GM12878 (cell line): ENCODE data around the gene RNF166. TPM values are rescaled to one million over a fixed set of nuclear protein-coding genes. Genes with fewer than 3 reads are reported as not detected.

Source experiments
- ATAC-seq: fragments of 200-7000 bp; cut with Tn5 transposase; 3 replicates; pipeline ENCODE4 v1.9.1; 2020; ENCODE audit warnings: mild to moderate bottlenecking, moderate library complexity
- BruUV-seq: library from RNA; stranded (reverse); fragments of 400-500 nt; replicated peaks from 2 replicates; lab custom pipeline; 2021; lab: Mats Ljungman, UMichigan
- CTCF ChIA-PET: fragments of 300-600 bp; sonication (Branson Sonifier 250); formaldehyde crosslinking; extraction: SDS; loops from one replicate; lab custom pipeline; 2021; ENCODE audit warnings: inconsistent platforms; lab: Yijun Ruan, JAX
- POLR2A ChIA-PET: fragments of 350-600 bp; formaldehyde crosslinking; extraction: SDS; loops from one replicate; lab custom pipeline; 2021; ENCODE audit warnings: inconsistent platforms; lab: Charles Lee
- RAD21 ChIA-PET: fragments of 300-600 bp; sonication (Branson Sonifier 250); formaldehyde crosslinking; loops from one replicate; lab custom pipeline; 2023; ENCODE audit warnings: antibody characterized with exemption; ENCODE audit not compliant: unreplicated experiment; lab: Charles Lee
- SMC1A ChIA-PET: fragments of 300-600 bp; sonication (Branson Sonifier 250); formaldehyde crosslinking; loops from one replicate; lab custom pipeline; 2023; ENCODE audit not compliant: unreplicated experiment, uncharacterized antibody; lab: Charles Lee
- DNase-seq: peaks from one replicate; pipeline ENCODE4 v3.0.0-alpha.2; 2011; ENCODE audit warnings: low read depth, low spot score
- FAIRE-seq: peaks from 3 replicates; lab custom pipeline; 2011; peaks lifted over from hg19 to GRCh38; lab: Jason Lieb, UNC
- H2AFZ ChIP-seq: 2 replicates; pipeline ENCODE4 v1.6.0; 2011; ENCODE audit warnings: low read depth, low read length, control low read depth; ENCODE audit not compliant: control insufficient read depth
- H3K27ac ChIP-seq: 2 replicates; pipeline ENCODE4 v1.5.1; 2011; ENCODE audit warnings: control low read depth; ENCODE audit not compliant: control insufficient read depth, insufficient read depth
- H3K27me3 ChIP-seq, 2 experiments: replicated peaks in 1 of 2; 2 replicates each; pipeline versions ENCODE4 v1.6.0 to v1.6.1; 2011; ENCODE audit warnings: low read length in 1 of 2; ENCODE audit not compliant: control insufficient read depth in 2 of 2, insufficient read depth in 2 of 2
- H3K36me3 ChIP-seq, 2 experiments: 2 replicates each; pipeline ENCODE4 v1.5.1; 2011; ENCODE audit warnings: low read length in 1 of 2; ENCODE audit not compliant: control insufficient read depth in 2 of 2, insufficient read depth in 2 of 2
- H3K4me1 ChIP-seq: 2 replicates; pipeline ENCODE4 v1.6.1; 2011; ENCODE audit warnings: mild to moderate bottlenecking, low read length, moderate library complexity, mixed read lengths; ENCODE audit not compliant: control insufficient read depth, insufficient read depth
- H3K4me2 ChIP-seq: 2 replicates; pipeline ENCODE4 v1.6.0; 2011; ENCODE audit warnings: control low read depth; ENCODE audit not compliant: control insufficient read depth, insufficient read depth
- H3K4me3 ChIP-seq: fragments of 200-600 bp; sonication (generic); 2 replicates; pipeline ENCODE4 v1.5.1; 2016
- H3K79me2 ChIP-seq: 2 replicates; pipeline ENCODE4 v1.6.0; 2011; ENCODE audit warnings: low read length; ENCODE audit not compliant: control insufficient read depth, insufficient read depth
- H3K9ac ChIP-seq: 2 replicates; pipeline ENCODE4 v1.8.0; 2011; ENCODE audit warnings: low read length, control low read depth, mixed read lengths; ENCODE audit not compliant: control insufficient read depth, insufficient read depth
- H3K9me3 ChIP-seq: replicated peaks from 3 replicates; pipeline ENCODE4 v1.5.1; 2011; ENCODE audit warnings: mild to moderate bottlenecking, low read length; ENCODE audit not compliant: control insufficient read depth, insufficient read depth
- H4K20me1 ChIP-seq: 2 replicates; pipeline ENCODE4 v1.6.0; 2011; ENCODE audit not compliant: control insufficient read depth, insufficient read depth
- BHLHE40 ChIP-seq, 2 experiments: fragments of 450-650 bp in 1 of 2; IDR thresholded peaks; 2 replicates each; pipeline ENCODE4 v1.6.1; 2011 to 2017; ENCODE audit warnings: low read depth in 2 of 2, borderline replicate concordance in 1 of 2, improper control_type of control experiment in 1 of 2, low read length in 1 of 2, mild to moderate bottlenecking in 1 of 2
- CTCF ChIP-seq, 3 experiments: IDR thresholded peaks in 2 of 3; conservative IDR thresholded peaks in 1 of 3; 2 replicates each; pipeline ENCODE4 v1.5.1; 2011; ENCODE audit warnings: low read depth in 3 of 3, low read length in 3 of 3, mild to moderate bottlenecking in 3 of 3, control low read depth in 2 of 3, moderate library complexity in 2 of 3, inconsistent platforms in 1 of 3, mixed read lengths in 1 of 3; ENCODE audit not compliant: control insufficient read depth in 2 of 3, insufficient read depth in 1 of 3; ENCODE audit errors: extremely low read depth in 1 of 3
- DPF2 ChIP-seq: fragments of 450-650 bp; IDR thresholded peaks from 2 replicates; pipeline ENCODE4 v1.6.1; 2017; ENCODE audit warnings: mild to moderate bottlenecking
- HDGF ChIP-seq: fragments of 450-650 bp; IDR thresholded peaks from 2 replicates; pipeline ENCODE4 v1.6.1; 2016; ENCODE audit warnings: antibody characterized with exemption
- IKZF2 ChIP-seq, 2 experiments: fragments of 450-650 bp; IDR thresholded peaks; 2 replicates each; pipeline ENCODE4 v1.6.1; 2017; ENCODE audit warnings: mild to moderate bottlenecking in 2 of 2, moderate library complexity in 2 of 2
- IRF4 ChIP-seq: IDR thresholded peaks from 2 replicates; pipeline ENCODE4 v1.6.1; 2011; ENCODE audit warnings: low read depth, low read length
- KDM1A ChIP-seq: fragments of 200-600 bp; sonication (generic); IDR thresholded peaks from 2 replicates; pipeline ENCODE4 v1.6.1; 2016; ENCODE audit warnings: borderline replicate concordance
- MAX ChIP-seq: IDR thresholded peaks from 2 replicates; pipeline ENCODE4 v1.6.1; 2012; ENCODE audit warnings: low read depth, low read length, improper control_type of control experiment
- POU2F2 ChIP-seq: IDR thresholded peaks from 3 replicates; pipeline ENCODE4 v1.6.1; 2011; ENCODE audit warnings: low read depth, mild to moderate bottlenecking, low read length, borderline replicate concordance
- TCF12 ChIP-seq: IDR thresholded peaks from 2 replicates; pipeline ENCODE4 v1.6.1; 2011; ENCODE audit warnings: low read depth, mild to moderate bottlenecking, low read length
- YY1 ChIP-seq: IDR thresholded peaks from 2 replicates; pipeline ENCODE4 v1.6.1; 2011; ENCODE audit warnings: low read depth, mild to moderate bottlenecking, low read length
- ZBTB11 ChIP-seq: fragments of 450-650 bp; formaldehyde crosslinking; IDR thresholded peaks from 2 replicates; pipeline ENCODE4 v1.5.0; 2022; ENCODE audit warnings: mild to moderate bottlenecking, missing genetic modification characterization
- WGBS: methylation state at CpG from one replicate; pipeline ENCODE4 v1.1.6; 2016; ENCODE audit warnings: low lambda C conversion rate; ENCODE audit not compliant: insufficient replicate concordance, insufficient coverage; ENCODE audit errors: missing lambda C conversion rate; 5-methylcytosine and 5-hydroxymethylcytosine counted together
- in situ Hi-C: fragments of 300-500 bp; cut with MboI; formaldehyde crosslinking; loops from 9 replicates; pipeline ENCODE4 v1.14.3; 2018; ENCODE audit warnings: mixed read lengths
- intact Hi-C: fragments of 100-400 bp; cut with micrococcal nuclease; formaldehyde crosslinking; loops from one replicate; pipeline ENCODE4 v1.14.2; 2022; ENCODE audit not compliant: unreplicated experiment
- polyA plus RNA-seq, 11 experiments: library from polyadenylated mRNA; depleted of rRNA in 4 of 11; unstranded in 6 of 11; stranded (reverse) in 5 of 11; fragments of >200 nt; fragmentation: Nextera tagmentation in 4 of 11; fragmentation: Illumina TruSeq in 1 of 11; extraction: Ambion mirVana in 4 of 11; extraction: Trizol in 1 of 11; gene quantifications; 1 replicate in 1 of 11; 2 replicates in 10 of 11; pipeline versions ENCODE4 v1.2.1 to v1.2.3, GENCODE V29; 2011 to 2016; ENCODE audit warnings: inconsistent platforms in 2 of 11, missing spikeins in 2 of 11, low read depth in 1 of 11
- total RNA-seq, 4 experiments: library from RNA; depleted of rRNA in 3 of 4; stranded (reverse); fragments of >200 nt in 3 of 4; fragmentation: Illumina TruSeq in 1 of 4; extraction: Trizol in 1 of 4; gene quantifications; 2 replicates each; pipeline versions ENCODE4 v1.2.1 to v1.2.3, GENCODE V29; 2013 to 2021

The RNF166 gene
- total and polyA plus RNA-seq, 10 of the 15 experiments (the other 5 are each of a cell fraction or from before 2014, with no cell fraction given) = 0.48 to 32.8 (median 12.1) TPM

GRCh38 chr16:88738151-88739084 lies 32.2 kb upstream of the RNF166 start (continued):
- TF ChIP-seq KDM1A (no peak), POU2F2 (no peak)

GRCh38 chr16:88737298-88738150 lies 31.3 kb upstream of the RNF166 start:
- ChIA-PET SMC1A (interaction anchor here (0.6 to 1.6 kb wide), 15 partner anchors 10 to 480 kb away, joined by 3 to 10 read pairs (median 5); partner anchors contain the start of genes PIEZO1 and ZNF778), CTCF (interaction anchor here (0.5 to 3.1 kb wide), 50 partner anchors 8 to 718 kb away, joined by 3 to 51 read pairs (median 5); partner anchors contain the start of genes APRT, CTU2, MVD and PIEZO1), POLR2A (interaction anchor here (0.9 to 1.3 kb wide), 4 partner anchors 42 to 48 kb away, joined by 3 to 6 read pairs (median 4); partner anchors contain the start of gene PIEZO1), RAD21 (interaction anchor here (0.6 to 1.9 kb wide), 19 partner anchors 9 to 529 kb away, joined by 3 to 50 read pairs (median 5); partner anchors contain the start of genes APRT, CDH15, PIEZO1 and ZNF778)
- ATAC-seq (peak; percentile 98), DNase-seq (peak; percentile 13), FAIRE-seq (peak; percentile 84)
- Histone ChIP-seq H3K79me2 (no peaks in the 10 kb centered on the region), H3K36me3 (peaks cover 4 to 46% of the 10 kb centered on the region in 2 experiments; a peak in 3 of 4 replicates), H3K9me3 (no peaks in the 10 kb centered on the region), H3K4me3 (no peak overlapping the region), H3K9ac (no peak overlapping the region), H4K20me1 (no peaks in the 10 kb centered on the region), H3K4me1 (peaks cover 3% of the 10 kb centered on the region; the same call in 1 of the 2 replicates), H3K27ac (no peak overlapping the region), H3K27me3 (no peaks in the 10 kb centered on the region), H3K4me2 (no peak overlapping the region), H2AFZ (no peak overlapping the region)
- in situ Hi-C loops = no loop called here
- intact Hi-C loops = loop anchor here (1.0 to 2.0 kb wide), 3 partner anchors 47 to 430 kb away; partner anchors contain the start of genes PIEZO1 and TRAPPC2L
- 42% methylated on average over 46 of the region's 54 CpGs for WGBS
- no TSS peak for BruUV-seq
- no peak for TF ChIP-seq IKZF2 (IDR thresholded peaks at IDR 0.05)
- TF ChIP-seq TCF12 = peak; percentile 35; the same call in 1 of the 2 replicates
- peak; percentile 84 for TF ChIP-seq YY1
- no peak for TF ChIP-seq ZBTB11
- TF ChIP-seq MAX = peak; percentile 65; the same call in 1 of the 2 replicates
- TF ChIP-seq IRF4 = 0 out of 2 replicates have a peak, but pooled peaks have one; percentile 25
- TF ChIP-seq BHLHE40 (IDR thresholded peaks at IDR 0.05; ENCODE audit: borderline replicate concordance in 1 of 2, low read depth in 2 of 2, low read length in 1 of 2) = peak; percentile 82 to 95
- peak; percentile 46; the same call in 1 of the 2 replicates for TF ChIP-seq DPF2
- TF ChIP-seq CTCF (IDR thresholded peaks at IDR 0.05 in 2 of 3, conservative IDR thresholded peaks at IDR 0.05 in 1 of 3; ENCODE audit: control insufficient read depth in 2 of 3, extremely low read depth in 1 of 3, insufficient read depth in 1 of 3, low read depth in 3 of 3, low read length in 3 of 3) = peak; percentile 93 to 96 (median 95)
- TF ChIP-seq HDGF = 0 out of 2 replicates have a peak, but pooled peaks have one; percentile 75
